ENCODE results near the gene LRMDA. TPM values are rescaled to one million over a fixed set of nuclear protein-coding genes. Genes with fewer than 3 reads are reported as not detected.

LRMDA gene
- total RNA-seq, 6 experiments from 2014 or later = 0.32 TPM; not detected in 5

DNA sequence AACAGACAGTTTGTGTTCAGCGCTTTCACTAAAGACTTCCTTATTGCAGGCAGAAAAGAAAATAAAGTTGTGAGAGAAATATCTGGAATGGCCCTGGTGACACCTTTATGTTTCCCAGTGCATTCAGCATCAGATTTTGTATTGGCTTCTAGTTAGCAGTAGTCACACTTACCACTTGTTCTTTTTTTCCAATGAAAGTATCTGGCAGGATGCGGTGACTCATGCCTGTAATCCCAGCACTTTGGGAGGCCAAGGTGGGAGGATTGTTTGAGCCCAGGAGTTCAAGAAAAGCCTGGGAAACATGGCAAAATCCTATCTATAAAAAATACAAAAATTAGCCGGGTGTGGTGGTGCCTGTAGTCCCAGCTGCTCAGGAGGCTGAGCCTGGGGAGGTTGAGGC lies 649.6 kb downstream of the LRMDA start:
- Mint-ChIP-seq H3K9me3 (no peaks in the 10 kb centered on the region), H3K4me3 (no peak overlapping the region), H3K27me3 (ENCODE audit: insufficient read depth) (no peaks in the 10 kb centered on the region; the same call in none of the 2 replicates), H3K4me1 (ENCODE audit: low read depth) (peaks cover 31% of the 10 kb centered on the region), H3K27ac (no peak overlapping the region), H3K36me3 (ENCODE audit: low read depth) (no peaks in the 10 kb centered on the region)
- TF ChIP-seq, protein P1, sequence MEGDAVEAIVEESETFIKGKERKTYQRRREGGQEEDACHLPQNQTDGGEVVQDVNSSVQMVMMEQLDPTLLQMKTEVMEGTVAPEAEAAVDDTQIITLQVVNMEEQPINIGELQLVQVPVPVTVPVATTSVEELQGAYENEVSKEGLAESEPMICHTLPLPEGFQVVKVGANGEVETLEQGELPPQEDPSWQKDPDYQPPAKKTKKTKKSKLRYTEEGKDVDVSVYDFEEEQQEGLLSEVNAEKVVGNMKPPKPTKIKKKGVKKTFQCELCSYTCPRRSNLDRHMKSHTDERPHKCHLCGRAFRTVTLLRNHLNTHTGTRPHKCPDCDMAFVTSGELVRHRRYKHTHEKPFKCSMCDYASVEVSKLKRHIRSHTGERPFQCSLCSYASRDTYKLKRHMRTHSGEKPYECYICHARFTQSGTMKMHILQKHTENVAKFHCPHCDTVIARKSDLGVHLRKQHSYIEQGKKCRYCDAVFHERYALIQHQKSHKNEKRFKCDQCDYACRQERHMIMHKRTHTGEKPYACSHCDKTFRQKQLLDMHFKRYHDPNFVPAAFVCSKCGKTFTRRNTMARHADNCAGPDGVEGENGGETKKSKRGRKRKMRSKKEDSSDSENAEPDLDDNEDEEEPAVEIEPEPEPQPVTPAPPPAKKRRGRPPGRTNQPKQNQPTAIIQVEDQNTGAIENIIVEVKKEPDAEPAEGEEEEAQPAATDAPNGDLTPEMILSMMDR (IDR thresholded peaks at IDR 0.05) = no peak
- DNase-seq = peak; percentile 12

- Mint-ChIP-seq H3K27ac (no peak overlapping the region), H3K9me3 (no peaks in the 10 kb centered on the region), H3K4me1 (ENCODE audit: low read depth) (peaks cover 43% of the 10 kb centered on the region), H3K27me3 (ENCODE audit: insufficient read depth) (no peaks in the 10 kb centered on the region; the same call in none of the 2 replicates), H3K4me3 (no peak overlapping the region), H3K36me3 (ENCODE audit: low read depth) (no peaks in the 10 kb centered on the region)
- TF ChIP-seq, protein P1 (IDR thresholded peaks at IDR 0.05) = no peak
- no peak for DNase-seq
Measured at GRCh38 chr10:76082232-76082631, 650.8 kb downstream of the LRMDA start.

- H3K27ac Mint-ChIP-seq = no peak overlapping the region
- H3K36me3 Mint-ChIP-seq (ENCODE audit: low read depth) = no peaks in the 10 kb centered on the region
- peak; percentile 19 for DNase-seq
- H3K27me3 Mint-ChIP-seq (ENCODE audit: insufficient read depth) = no peaks in the 10 kb centered on the region; the same call in none of the 2 replicates
- H3K4me3 Mint-ChIP-seq = no peak overlapping the region
- peaks cover 48% of the 10 kb centered on the region for H3K4me1 Mint-ChIP-seq (ENCODE audit: low read depth)
- TF ChIP-seq, protein P1 (IDR thresholded peaks at IDR 0.05) = no peak
- H3K9me3 Mint-ChIP-seq = no peaks in the 10 kb centered on the region
Measured at GRCh38 chr10:76082956-76083355, 651.5 kb downstream of the LRMDA start.

DNA sequence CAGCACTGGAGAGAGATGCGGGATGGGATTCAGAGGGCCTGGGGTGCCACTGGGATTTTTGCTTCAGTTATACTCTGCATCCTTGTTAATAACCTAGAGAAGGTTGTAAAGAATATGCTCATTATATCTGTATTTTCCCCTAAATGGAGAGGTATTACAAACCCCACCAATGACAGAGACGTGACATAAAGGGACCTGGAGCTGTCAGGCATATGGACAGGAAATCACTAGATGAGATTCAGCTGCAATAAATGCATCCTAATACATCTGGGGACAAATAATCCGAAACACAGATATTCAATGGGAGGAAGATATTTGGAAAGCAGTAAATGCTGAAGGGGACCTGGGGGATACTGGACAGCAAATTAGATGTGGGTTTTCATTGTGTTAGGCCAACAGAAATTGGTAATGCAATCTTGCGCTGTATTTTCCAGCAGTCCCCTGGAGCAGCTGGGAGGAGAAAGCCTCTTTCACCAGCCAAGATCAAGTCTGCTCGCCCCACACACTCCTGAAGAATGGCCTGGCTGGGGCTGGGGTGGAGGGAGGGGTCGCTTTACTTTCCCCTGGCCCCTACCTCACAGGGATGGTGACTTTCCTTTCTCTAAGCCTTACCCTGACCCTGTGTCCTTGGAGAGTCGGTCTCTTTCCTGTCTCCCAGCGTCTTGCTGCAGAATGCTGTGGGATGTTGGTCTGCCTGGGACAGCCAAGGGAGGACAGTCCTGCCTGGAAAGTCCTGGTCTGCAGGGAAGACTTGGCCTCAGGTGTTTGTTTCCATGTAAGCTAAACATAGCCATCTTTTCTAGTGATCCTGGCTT lies 653.8 kb downstream of the LRMDA start:
- no peak for DNase-seq
- Mint-ChIP-seq H3K27me3 (ENCODE audit: insufficient read depth) (no peaks in the 10 kb centered on the region; the same call in none of the 2 replicates), H3K4me3 (no peak overlapping the region), H3K36me3 (ENCODE audit: low read depth) (no peaks in the 10 kb centered on the region), H3K27ac (no peak overlapping the region), H3K4me1 (ENCODE audit: low read depth) (peaks cover 46% of the 10 kb centered on the region), H3K9me3 (no peaks in the 10 kb centered on the region)
- TF ChIP-seq, protein P1 (IDR thresholded peaks at IDR 0.05) = no peak

DNA sequence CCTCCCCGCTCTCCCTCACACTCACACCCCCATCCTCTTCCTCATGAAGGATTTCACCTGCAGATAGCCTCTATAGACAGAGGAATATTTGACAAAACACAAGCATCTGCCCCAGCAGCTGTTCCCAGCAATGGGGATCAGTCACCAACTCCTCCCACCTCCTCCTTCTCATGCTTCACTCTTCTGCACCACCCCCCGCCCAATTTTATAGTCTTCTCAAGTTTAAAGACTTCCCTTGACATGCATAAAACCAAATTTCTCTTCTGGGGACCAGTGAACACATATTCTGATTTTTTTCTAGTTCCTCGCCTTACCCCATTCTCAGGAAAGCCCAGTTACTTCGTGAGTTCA lies 654.4 kb downstream of the LRMDA start:
- Mint-ChIP-seq H3K36me3 (ENCODE audit: low read depth) (no peaks in the 10 kb centered on the region), H3K4me3 (no peak overlapping the region)
- TF ChIP-seq, protein P1 (IDR thresholded peaks at IDR 0.05) = no peak

More for the DNA sequence above, 654.4 kb downstream of the LRMDA start:
- no peaks in the 10 kb centered on the region; the same call in 1 of the 2 replicates for H3K9me3 Mint-ChIP-seq
- H3K27ac Mint-ChIP-seq = no peak overlapping the region
- H3K27me3 Mint-ChIP-seq (ENCODE audit: insufficient read depth) = peaks cover 5% of the 10 kb centered on the region
- DNase-seq = no peak
- peaks cover 40% of the 10 kb centered on the region for H3K4me1 Mint-ChIP-seq (ENCODE audit: low read depth)
